HepG2 (cell line): ENCODE results near the gene TMCC2. TPM values are rescaled to one million over a fixed set of nuclear protein-coding genes. Genes with fewer than 3 reads are reported as not detected.

Source experiments
- AGO1 ChIP-seq: fragments of 200-400 bp; formaldehyde crosslinking; IDR thresholded peaks from 2 replicates; pipeline ENCODE4 v1.6.1; 2017; ENCODE audit warnings: mild to moderate bottlenecking, low read depth, low read length, moderate library complexity; ENCODE audit not compliant: poor library complexity, severe bottlenecking
- CCAR2 ChIP-seq: fragments of 200-400 bp; formaldehyde crosslinking; optimal IDR thresholded peaks from 2 replicates; pipeline ENCODE3; 2018; ENCODE audit warnings: low read depth, mild to moderate bottlenecking, low read length, moderate library complexity
- ESRRA ChIP-seq: sonication (generic); formaldehyde crosslinking; IDR thresholded peaks from 2 replicates; pipeline ENCODE4 v1.5.1; 2020; ENCODE audit warnings: mild to moderate bottlenecking, low read depth, missing genetic modification reagents
- LCORL ChIP-seq, 2 experiments: fragments of 450-650 bp in 1 of 2; sonication (generic) in 1 of 2; formaldehyde crosslinking in 1 of 2; IDR thresholded peaks; 2 replicates each; pipeline versions ENCODE4 v1.5.0 to v1.6.1; 2017 to 2020; ENCODE audit warnings: antibody characterized with exemption in 1 of 2, missing genetic modification reagents in 1 of 2
- MTF2 ChIP-seq: sonication (generic); formaldehyde crosslinking; IDR thresholded peaks from 2 replicates; pipeline ENCODE4 v1.5.0; 2020; ENCODE audit warnings: missing genetic modification reagents, borderline replicate concordance
- NFE2 ChIP-seq: sonication (generic); formaldehyde crosslinking; IDR thresholded peaks from 2 replicates; pipeline ENCODE4 v1.4.0; 2020; ENCODE audit warnings: missing genetic modification reagents
- PCBP1 ChIP-seq: fragments of 200-400 bp; formaldehyde crosslinking; IDR thresholded peaks from 2 replicates; pipeline ENCODE4 v1.6.1; 2017; ENCODE audit warnings: mild to moderate bottlenecking, low read depth, low read length, borderline replicate concordance
- RFXANK ChIP-seq: IDR thresholded peaks from 2 replicates; pipeline ENCODE4 v1.6.1; 2016
- SMARCE1 ChIP-seq: fragments of 450-650 bp; IDR thresholded peaks from 2 replicates; pipeline ENCODE4 v1.6.1; 2017; ENCODE audit warnings: borderline replicate concordance
- ZBTB7B ChIP-seq: sonication (generic); formaldehyde crosslinking; IDR thresholded peaks from 2 replicates; pipeline ENCODE4 v1.4.0; 2020; ENCODE audit warnings: missing genetic modification reagents
- ZC3H4 ChIP-seq: sonication (generic); formaldehyde crosslinking; IDR thresholded peaks from 2 replicates; pipeline ENCODE4 v1.4.0; 2020; ENCODE audit warnings: missing genetic modification reagents, borderline replicate concordance
- ZNF18 ChIP-seq: sonication (generic); formaldehyde crosslinking; IDR thresholded peaks from 2 replicates; pipeline ENCODE4 v1.8.0; 2022; ENCODE audit warnings: mild to moderate bottlenecking, missing genetic modification reagents; ENCODE audit not compliant: insufficient replicate concordance
- ZNF234 ChIP-seq: sonication (generic); formaldehyde crosslinking; conservative IDR thresholded peaks from 2 replicates; pipeline ENCODE4 v1.5.1; 2020; ENCODE audit warnings: mild to moderate bottlenecking, missing genetic modification reagents
- ZNF263 ChIP-seq: sonication (generic); formaldehyde crosslinking; IDR thresholded peaks from 2 replicates; pipeline ENCODE4 v1.4.0; 2020; ENCODE audit warnings: missing genetic modification reagents
- ZNF276 ChIP-seq: sonication (generic); formaldehyde crosslinking; IDR thresholded peaks from 2 replicates; pipeline ENCODE4 v1.4.0; 2020; ENCODE audit warnings: mild to moderate bottlenecking, low read depth, missing genetic modification reagents
- ZNF30 ChIP-seq: sonication (generic); formaldehyde crosslinking; IDR thresholded peaks from 2 replicates; pipeline ENCODE4 v1.5.0; 2020; ENCODE audit warnings: mild to moderate bottlenecking, missing genetic modification reagents
- ZNF350 ChIP-seq: sonication (generic); formaldehyde crosslinking; IDR thresholded peaks from 2 replicates; pipeline ENCODE4 v1.4.0; 2020; ENCODE audit warnings: mild to moderate bottlenecking, low read depth, missing genetic modification reagents, borderline replicate concordance
- ZNF549 ChIP-seq: sonication (generic); formaldehyde crosslinking; IDR thresholded peaks from 2 replicates; pipeline ENCODE4 v1.5.0; 2020; ENCODE audit warnings: missing genetic modification reagents
- ZNF589 ChIP-seq: sonication (generic); formaldehyde crosslinking; conservative IDR thresholded peaks from 2 replicates; pipeline ENCODE4 v1.8.0; 2022; ENCODE audit warnings: mild to moderate bottlenecking, moderate library complexity, missing genetic modification reagents
- ZNF766 ChIP-seq: sonication (generic); formaldehyde crosslinking; IDR thresholded peaks from 2 replicates; pipeline ENCODE4 v1.5.0; 2020; ENCODE audit warnings: missing genetic modification reagents, borderline replicate concordance
- ZSCAN29 ChIP-seq: sonication (generic); formaldehyde crosslinking; conservative IDR thresholded peaks from 2 replicates; pipeline ENCODE4 v1.4.0; 2020; ENCODE audit warnings: mild to moderate bottlenecking, missing genetic modification reagents
- ZSCAN30 ChIP-seq: sonication (generic); formaldehyde crosslinking; IDR thresholded peaks from 2 replicates; pipeline ENCODE4 v1.5.0; 2020; ENCODE audit warnings: mild to moderate bottlenecking, missing genetic modification reagents
- polyA plus RNA-seq, 8 experiments: library from polyadenylated mRNA; depleted of rRNA in 3 of 8; stranded (reverse) in 7 of 8; unstranded in 1 of 8; fragments of >200 nt; fragmentation: Illumina TruSeq in 4 of 8; extraction: Trizol in 4 of 8; gene quantifications; 2 replicates each; pipeline versions ENCODE4 v1.2.1 to v1.2.3, GENCODE V29; 2011 to 2016; ENCODE audit warnings: low read depth in 4 of 8, missing spikeins in 1 of 8, mixed read lengths in 1 of 8; ENCODE audit not compliant: insufficient read depth in 1 of 8
- total RNA-seq, 5 experiments: library from RNA; depleted of rRNA; stranded (reverse); fragments of >200 nt; fragmentation: Illumina TruSeq; extraction: Trizol; gene quantifications; 2 replicates each; pipeline ENCODE4 v1.2.3, GENCODE V29; 2016; ENCODE audit warnings: low read depth in 1 of 5
- TF ChIP-seq, protein P1 (sequence below): sonication (generic); formaldehyde crosslinking; IDR thresholded peaks from 2 replicates; pipeline ENCODE4 v1.8.0; 2022; ENCODE audit warnings: mild to moderate bottlenecking, missing genetic modification reagents, moderate library complexity
- TF ChIP-seq, protein P2 (sequence below): sonication (generic); IDR thresholded peaks from 2 replicates; pipeline ENCODE4 v1.6.1; 2016; ENCODE audit warnings: low read depth, borderline replicate concordance

The TMCC2 gene
- total and polyA plus RNA-seq, 2 of the 13 experiments (the other 11 are each of a cell fraction or from before 2014, with no cell fraction given): 0.12 to 0.24 TPM

- no peak; the same call in 1 of the 2 replicates for TF ChIP-seq ESRRA (CRISPR knock-in tag)
- TF ChIP-seq ZC3H4 (CRISPR knock-in tag): no peak
- TF ChIP-seq ZBTB7B (CRISPR knock-in tag): 0 out of 2 replicates have a peak, but pooled peaks have one; percentile 56
- no peak for TF ChIP-seq RFXANK (CRISPR knock-in tag)
- no peak for TF ChIP-seq SMARCE1
- TF ChIP-seq LCORL (IDR thresholded peaks at IDR 0.05): no peak
- peak; percentile 92 for TF ChIP-seq LCORL (CRISPR knock-in tag; IDR thresholded peaks at IDR 0.05)
- TF ChIP-seq, protein P1, sequence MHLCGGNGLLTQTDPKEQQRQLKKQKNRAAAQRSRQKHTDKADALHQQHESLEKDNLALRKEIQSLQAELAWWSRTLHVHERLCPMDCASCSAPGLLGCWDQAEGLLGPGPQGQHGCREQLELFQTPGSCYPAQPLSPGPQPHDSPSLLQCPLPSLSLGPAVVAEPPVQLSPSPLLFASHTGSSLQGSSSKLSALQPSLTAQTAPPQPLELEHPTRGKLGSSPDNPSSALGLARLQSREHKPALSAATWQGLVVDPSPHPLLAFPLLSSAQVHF (CRISPR knock-in tag): no peak
- no peak for TF ChIP-seq MTF2
- TF ChIP-seq ZNF766 (CRISPR knock-in tag): no peak
- TF ChIP-seq NFE2: no peak
- TF ChIP-seq ZNF18 (CRISPR knock-in tag): no peak
- TF ChIP-seq ZSCAN29 (CRISPR knock-in tag): peak; percentile 91
- peak; percentile 78 for TF ChIP-seq ZNF263 (CRISPR knock-in tag)
- TF ChIP-seq ZNF589 (CRISPR knock-in tag): no peak
- TF ChIP-seq PCBP1: 0 out of 2 replicates have a peak, but pooled peaks have one; percentile 58
- no peak for TF ChIP-seq ZNF30 (CRISPR knock-in tag)
- TF ChIP-seq, protein P2, sequence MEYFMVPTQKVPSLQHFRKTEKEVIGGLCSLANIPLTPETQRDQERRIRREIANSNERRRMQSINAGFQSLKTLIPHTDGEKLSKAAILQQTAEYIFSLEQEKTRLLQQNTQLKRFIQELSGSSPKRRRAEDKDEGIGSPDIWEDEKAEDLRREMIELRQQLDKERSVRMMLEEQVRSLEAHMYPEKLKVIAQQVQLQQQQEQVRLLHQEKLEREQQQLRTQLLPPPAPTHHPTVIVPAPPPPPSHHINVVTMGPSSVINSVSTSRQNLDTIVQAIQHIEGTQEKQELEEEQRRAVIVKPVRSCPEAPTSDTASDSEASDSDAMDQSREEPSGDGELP: peak; percentile 89; the same call in 1 of the 2 replicates
- TF ChIP-seq ZNF350 (CRISPR knock-in tag): peak; percentile 59
- 0 out of 2 replicates have a peak, but pooled peaks have one; percentile 42 for TF ChIP-seq ZNF276 (CRISPR knock-in tag)
- peak; percentile 17 for TF ChIP-seq CCAR2
- TF ChIP-seq ZNF549 (CRISPR knock-in tag): no peak
- TF ChIP-seq ZNF234: no peak
- no peak for TF ChIP-seq ZSCAN30 (CRISPR knock-in tag)
- TF ChIP-seq AGO1: no peak
Observed at GRCh38 chr1:205284420-205285144, 56.8 kb downstream of the TMCC2 start (continued).
